ENCODE data around the gene CYP4X1.
"Not testable (repeated sequence)": the region's sequence is repeated elsewhere in the genome, so short reads cannot be mapped to it uniquely, and the experiment has no call there.

CYP4X1 gene

GRCh38 chr1:47069080-47069479, 45.6 kb downstream of the CYP4X1 start:
- DNase-seq (ENCODE audit: low read depth): not testable (repeated sequence)

GRCh38 chr1:47069509-47069908, 46.0 kb downstream of the CYP4X1 start:
- not testable (repeated sequence) for DNase-seq (ENCODE audit: low read depth)

- peak; percentile 28 for DNase-seq (ENCODE audit: low read depth)
Observed at GRCh38 chr1:47089356-47089755, 65.9 kb downstream of the CYP4X1 start.

- not testable (repeated sequence) for DNase-seq (ENCODE audit: low read depth)
Observed at GRCh38 chr1:47091476-47091875, 68.0 kb downstream of the CYP4X1 start.

Data from EH (cell line).